LNCAP (cell line): ENCODE measurements around the gene S100A11.

Experiments used
- TF ChIP-seq, protein P1 (sequence below): fragments of 450-650 bp; IDR thresholded peaks from 2 replicates; pipeline ENCODE4 v1.5.1; 2017; ENCODE audit warnings: mild to moderate bottlenecking

The S100A11 gene

DNA sequence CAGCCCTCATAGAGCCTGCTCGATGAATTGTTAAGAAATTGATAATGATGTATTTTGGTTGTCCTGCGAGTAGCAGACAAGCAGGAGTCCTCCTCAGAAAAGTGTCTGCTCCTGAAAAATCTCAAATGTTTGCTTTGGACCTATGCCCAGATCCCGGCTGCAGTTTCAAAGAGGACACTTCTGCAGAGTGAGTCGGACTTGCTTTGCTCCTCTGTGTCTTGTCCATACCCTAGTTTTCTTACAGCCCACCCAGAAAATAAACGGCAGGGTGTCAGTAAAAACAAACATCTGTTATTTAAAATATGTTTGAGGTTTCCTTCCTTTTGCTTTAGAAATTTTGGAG, 46.0 kb downstream of the S100A11 start:
- TF ChIP-seq, protein P1, sequence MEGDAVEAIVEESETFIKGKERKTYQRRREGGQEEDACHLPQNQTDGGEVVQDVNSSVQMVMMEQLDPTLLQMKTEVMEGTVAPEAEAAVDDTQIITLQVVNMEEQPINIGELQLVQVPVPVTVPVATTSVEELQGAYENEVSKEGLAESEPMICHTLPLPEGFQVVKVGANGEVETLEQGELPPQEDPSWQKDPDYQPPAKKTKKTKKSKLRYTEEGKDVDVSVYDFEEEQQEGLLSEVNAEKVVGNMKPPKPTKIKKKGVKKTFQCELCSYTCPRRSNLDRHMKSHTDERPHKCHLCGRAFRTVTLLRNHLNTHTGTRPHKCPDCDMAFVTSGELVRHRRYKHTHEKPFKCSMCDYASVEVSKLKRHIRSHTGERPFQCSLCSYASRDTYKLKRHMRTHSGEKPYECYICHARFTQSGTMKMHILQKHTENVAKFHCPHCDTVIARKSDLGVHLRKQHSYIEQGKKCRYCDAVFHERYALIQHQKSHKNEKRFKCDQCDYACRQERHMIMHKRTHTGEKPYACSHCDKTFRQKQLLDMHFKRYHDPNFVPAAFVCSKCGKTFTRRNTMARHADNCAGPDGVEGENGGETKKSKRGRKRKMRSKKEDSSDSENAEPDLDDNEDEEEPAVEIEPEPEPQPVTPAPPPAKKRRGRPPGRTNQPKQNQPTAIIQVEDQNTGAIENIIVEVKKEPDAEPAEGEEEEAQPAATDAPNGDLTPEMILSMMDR = no peak

- TF ChIP-seq, protein P1 = no peak
Observed at GRCh38 chr1:151990058-151990855, 46.5 kb downstream of the S100A11 start.

DNA sequence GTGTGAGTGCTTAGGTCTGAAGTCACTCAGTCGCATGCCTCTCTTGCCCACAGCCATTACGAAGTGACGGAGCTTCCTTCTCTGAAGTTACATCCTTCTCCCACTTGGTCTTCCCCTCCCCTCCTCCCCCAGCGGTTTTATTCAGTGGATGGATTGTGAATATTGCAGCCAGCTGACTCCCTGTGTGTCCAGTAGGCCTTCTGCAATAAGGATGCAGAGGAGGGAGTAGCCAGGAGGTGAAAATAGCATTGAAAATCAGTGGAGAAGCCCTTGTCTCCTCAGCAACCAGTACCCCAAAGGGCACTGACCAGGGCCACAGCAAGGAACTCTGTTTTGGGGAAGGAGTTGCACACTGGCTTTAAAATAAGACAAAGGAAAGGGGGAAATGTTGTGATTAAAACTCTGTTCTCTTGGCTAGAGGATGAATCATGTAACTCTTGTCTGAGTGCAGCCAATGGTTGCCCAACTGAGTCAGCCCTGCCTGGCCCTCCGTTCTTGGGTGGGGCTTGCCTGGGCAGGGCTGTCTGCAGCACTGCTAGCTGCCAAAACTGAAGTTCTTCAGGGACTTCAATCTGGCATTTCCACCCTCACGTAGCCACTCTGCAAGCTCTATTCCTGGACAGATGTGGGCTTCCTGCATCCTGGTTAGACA, 47.5 kb downstream of the S100A11 start:
- TF ChIP-seq, protein P1 = no peak

GRCh38 chr1:151988405-151988923, 48.3 kb downstream of the S100A11 start:
- TF ChIP-seq, protein P1 = no peak

DNA sequence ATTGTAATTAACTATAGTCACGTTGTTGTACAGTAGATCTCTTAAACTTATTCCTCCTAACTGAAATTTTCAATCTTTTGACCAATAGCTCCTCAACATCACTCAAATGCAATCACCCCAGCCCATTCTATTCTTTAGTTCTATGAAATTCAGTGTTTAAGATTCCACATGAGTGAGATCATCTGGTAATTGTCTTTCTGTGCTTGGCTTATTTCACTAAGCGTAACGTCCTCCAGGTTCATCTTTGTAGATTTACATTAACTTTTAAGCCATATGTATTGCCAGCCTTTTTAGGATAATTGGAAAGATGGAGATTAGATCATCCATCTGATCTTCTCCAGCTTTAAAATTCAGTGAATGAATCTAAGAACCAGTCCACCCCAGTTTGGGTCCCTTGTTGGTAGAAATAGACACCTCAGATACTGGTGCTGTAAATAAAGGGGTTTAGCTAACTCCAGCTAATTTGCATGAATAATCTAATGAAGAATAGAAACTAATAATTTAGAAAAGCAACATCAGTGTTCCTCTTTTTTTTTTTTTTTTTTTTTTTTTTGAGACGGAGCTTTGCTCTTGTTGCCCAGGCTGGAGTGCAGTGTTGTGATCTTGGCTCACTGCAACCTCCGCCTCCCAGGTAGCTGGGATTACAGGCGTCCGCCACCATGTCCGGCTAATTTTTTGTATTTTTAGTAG, 50.2 kb downstream of the S100A11 start:
- TF ChIP-seq, protein P1 = no peak

DNA sequence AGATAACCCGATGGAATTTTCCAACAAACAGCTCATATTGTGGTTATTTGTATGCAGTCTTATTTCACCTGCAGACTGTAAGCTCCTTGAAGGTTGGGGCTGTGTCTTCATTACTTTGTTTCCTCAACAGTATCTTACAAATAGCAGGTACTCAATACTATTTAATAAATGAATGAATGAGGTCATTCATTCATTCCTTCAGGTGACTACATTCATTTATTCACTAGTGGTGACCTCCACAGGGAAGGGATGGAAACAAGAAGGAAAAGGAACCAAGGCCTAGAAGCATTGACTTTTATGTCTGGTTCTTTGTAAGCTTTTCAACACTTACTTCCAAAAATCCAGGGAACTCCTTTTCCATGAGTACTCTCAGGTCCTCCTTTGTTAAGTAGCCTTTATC, 51.0 kb downstream of the S100A11 start:
- TF ChIP-seq, protein P1 = no peak

DNA sequence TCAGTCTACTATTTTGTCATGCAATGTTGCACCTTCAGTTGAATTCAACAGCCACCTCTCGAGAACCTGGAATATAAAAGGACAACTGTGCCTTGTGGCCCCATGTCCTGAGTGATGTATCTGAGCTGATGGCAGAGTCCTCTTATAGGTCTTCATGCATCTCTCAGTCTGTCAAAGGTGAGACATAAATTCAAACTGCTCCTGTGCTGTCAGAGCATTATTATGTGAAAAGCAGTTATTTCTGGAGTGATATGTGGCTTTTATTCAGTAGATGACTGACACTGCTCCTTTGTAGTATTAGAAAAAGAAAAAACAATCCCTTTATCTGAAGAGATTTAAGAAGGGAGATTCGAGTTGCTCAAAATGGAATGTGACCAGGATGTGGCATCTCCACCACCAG, 51.5 kb downstream of the S100A11 start:
- TF ChIP-seq, protein P1 = no peak
